ENCODE data around the gene MTHFD1. TPM values are rescaled to one million over a fixed set of nuclear protein-coding genes. Genes with fewer than 3 reads are reported as not detected.

Gene MTHFD1
- total and polyA plus RNA-seq, 2 experiments from 2014 or later, result 24.4 to 29.5 TPM

GRCh38 chr14:64475585-64476273 is 87.6 kb downstream of the MTHFD1 start:
- no peak overlapping the region for H3K4me2 ChIP-seq
- H2AFZ ChIP-seq, result no peak overlapping the region
- H3K36me3 ChIP-seq (replicated peaks; ENCODE audit: insufficient read depth, low read depth), result no peaks in the 10 kb centered on the region
- no peaks in the 10 kb centered on the region for H3K9me2 ChIP-seq (replicated peaks; ENCODE audit: insufficient read depth)
- no peak overlapping the region for H3K4me3 ChIP-seq
- TF ChIP-seq CTCF (IDR thresholded peaks at IDR 0.05; ENCODE audit: poor library complexity), result no peak
- no peak for TF ChIP-seq EZH2 (IDR thresholded peaks at IDR 0.05; ENCODE audit: borderline replicate concordance)
- no peak for TF ChIP-seq EZH2phosphoT487 (IDR thresholded peaks at IDR 0.05; ENCODE audit: low read depth, severe bottlenecking, unreplicated experiment)
- no peaks in the 10 kb centered on the region for H4K20me1 ChIP-seq (ENCODE audit: insufficient read depth, poor library complexity, severe bottlenecking)
- no peaks in the 10 kb centered on the region for H3K9me3 ChIP-seq (ENCODE audit: low read depth)
- no peak for DNase-seq (ENCODE audit: low spot score)
- no peaks in the 10 kb centered on the region for H3K79me2 ChIP-seq
- WGBS (ENCODE audit: low lambda C conversion rate, missing lambda C conversion rate), result 84% methylated on average over 8 of the region's 8 CpGs
- no peak overlapping the region for H3K27ac ChIP-seq
- H3K27me3 ChIP-seq, result no peaks in the 10 kb centered on the region
- no peaks in the 10 kb centered on the region for H3K4me1 ChIP-seq (ENCODE audit: insufficient read depth)

GRCh38 chr14:64476438-64476837 is 88.3 kb downstream of the MTHFD1 start:
- Histone ChIP-seq H3K27me3 (no peaks in the 10 kb centered on the region), H3K79me2 (no peaks in the 10 kb centered on the region), H3K9me3 (ENCODE audit: low read depth) (no peaks in the 10 kb centered on the region), H3K4me2 (no peak overlapping the region), H4K20me1 (ENCODE audit: insufficient read depth, poor library complexity, severe bottlenecking) (no peaks in the 10 kb centered on the region), H3K9me2 (replicated peaks; ENCODE audit: insufficient read depth) (no peaks in the 10 kb centered on the region), H3K4me3 (no peak overlapping the region), H3K27ac (no peak overlapping the region), H3K4me1 (ENCODE audit: insufficient read depth) (no peaks in the 10 kb centered on the region), H2AFZ (no peak overlapping the region), H3K36me3 (replicated peaks; ENCODE audit: insufficient read depth, low read depth) (no peaks in the 10 kb centered on the region)
- WGBS (ENCODE audit: low lambda C conversion rate, missing lambda C conversion rate), result 96% methylated on average over 8 of the region's 8 CpGs
- no peak for DNase-seq (ENCODE audit: low spot score)
- TF ChIP-seq CTCF (IDR thresholded peaks at IDR 0.05; ENCODE audit: poor library complexity), result no peak
- TF ChIP-seq EZH2 (IDR thresholded peaks at IDR 0.05; ENCODE audit: borderline replicate concordance), result no peak
- TF ChIP-seq EZH2phosphoT487 (IDR thresholded peaks at IDR 0.05; ENCODE audit: low read depth, severe bottlenecking, unreplicated experiment), result no peak

GRCh38 chr14:64478634-64479250 is 90.6 kb downstream of the MTHFD1 start:
- Histone ChIP-seq H3K36me3 (replicated peaks; ENCODE audit: insufficient read depth, low read depth) (no peaks in the 10 kb centered on the region), H3K9me2 (replicated peaks; ENCODE audit: insufficient read depth) (no peaks in the 10 kb centered on the region), H3K27me3 (no peaks in the 10 kb centered on the region), H3K4me1 (ENCODE audit: insufficient read depth) (no peaks in the 10 kb centered on the region), H3K9me3 (ENCODE audit: low read depth) (no peaks in the 10 kb centered on the region), H3K4me3 (no peak overlapping the region), H3K27ac (no peak overlapping the region), H2AFZ (no peak overlapping the region), H3K79me2 (no peaks in the 10 kb centered on the region), H4K20me1 (ENCODE audit: insufficient read depth, poor library complexity, severe bottlenecking) (no peaks in the 10 kb centered on the region), H3K4me2 (no peak overlapping the region)
- no peak for DNase-seq (ENCODE audit: low spot score)
- TF ChIP-seq EZH2phosphoT487 (IDR thresholded peaks at IDR 0.05; ENCODE audit: low read depth, severe bottlenecking, unreplicated experiment) (no peak), CTCF (IDR thresholded peaks at IDR 0.05; ENCODE audit: poor library complexity) (peak; percentile 58)
